A673 (cell line): Measurements from ENCODE around the gene YEATS2.

ENCODE experiments used
- CTCF ChIP-seq: fragments of 300-800, 200-600 bp; sonication (generic); conservative IDR thresholded peaks from 2 replicates; pipeline ENCODE4 v1.5.1; 2017; ENCODE audit warnings: low read depth, mild to moderate bottlenecking, antibody characterized with exemption, low read length, moderate library complexity, mixed read lengths
- EZH2 ChIP-seq: fragments of 200-600 bp; sonication (generic); IDR thresholded peaks from 2 replicates; pipeline ENCODE4 v1.6.1; 2017; ENCODE audit warnings: borderline replicate concordance, low read depth, mild to moderate bottlenecking, mixed read lengths, antibody characterized with exemption, low read length; ENCODE audit not compliant: poor library complexity, severe bottlenecking

DNA sequence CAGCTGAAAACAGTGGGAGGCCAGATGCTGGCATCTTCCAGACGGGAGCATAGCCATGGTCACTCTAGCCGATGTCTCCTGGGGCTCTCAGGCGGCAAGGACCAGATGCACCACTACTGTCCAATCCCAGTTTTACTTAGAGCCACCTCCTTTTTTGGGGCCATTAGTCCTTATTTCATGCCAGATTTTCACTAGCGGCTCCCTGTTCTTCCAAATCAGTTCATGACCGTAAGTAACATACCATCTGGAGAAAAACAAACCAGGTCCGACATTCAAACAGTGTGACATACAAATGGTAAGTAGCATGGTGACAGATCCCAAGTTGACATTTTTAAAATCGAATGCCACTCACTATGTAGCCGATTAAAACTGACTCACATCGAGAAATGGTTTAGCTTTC is 131.9 kb downstream of the YEATS2 start:
- TF ChIP-seq CTCF = no peak
- no peak for TF ChIP-seq EZH2
